Omental fat pad (tissue), 4 donors: Measurements from ENCODE around the gene DIP2C. TPM values are rescaled to one million over a fixed set of nuclear protein-coding genes. Genes with fewer than 3 reads are reported as not detected.
"Not testable (repeated sequence)": the region's sequence is repeated elsewhere in the genome, so short reads cannot be mapped to it uniquely, and the experiment has no call there.

Experiments
- ATAC-seq: fragments of 150-250 bp; one replicate; pipeline ENCODE4 v1.9.1; 2016; ENCODE audit warnings: mild to moderate bottlenecking, moderate library complexity; ENCODE audit not compliant: low FRiP score
- DNase-seq: peaks from one replicate; pipeline ENCODE4 v3.0.0-alpha.2; 2019; ENCODE audit warnings: low spot score
- CTCF ChIP-seq, 3 donors: fragments of 450-650 bp; IDR thresholded peaks; one replicate each; pipeline ENCODE4 v1.5.1; 2016 to 2017; ENCODE audit warnings: antibody characterized with exemption in 3 of 3, mild to moderate bottlenecking in 3 of 3, moderate library complexity in 2 of 3
- total RNA-seq, 4 donors: library from RNA; depleted of rRNA; stranded (reverse); fragments of >200 nt; gene quantifications; one replicate each; pipeline ENCODE4 v1.1.0, GENCODE V29; 2016

The DIP2C gene
- total RNA-seq, 4 donors from 2014 or later: 19.7 to 56.5 (median 31.1) TPM

- ATAC-seq: no peak
- TF ChIP-seq CTCF (IDR thresholded peaks at IDR 0.05): no peak
- DNase-seq: no peak
Observed at GRCh38 chr10:273088-273487, 416.4 kb downstream of the DIP2C start.

DNA sequence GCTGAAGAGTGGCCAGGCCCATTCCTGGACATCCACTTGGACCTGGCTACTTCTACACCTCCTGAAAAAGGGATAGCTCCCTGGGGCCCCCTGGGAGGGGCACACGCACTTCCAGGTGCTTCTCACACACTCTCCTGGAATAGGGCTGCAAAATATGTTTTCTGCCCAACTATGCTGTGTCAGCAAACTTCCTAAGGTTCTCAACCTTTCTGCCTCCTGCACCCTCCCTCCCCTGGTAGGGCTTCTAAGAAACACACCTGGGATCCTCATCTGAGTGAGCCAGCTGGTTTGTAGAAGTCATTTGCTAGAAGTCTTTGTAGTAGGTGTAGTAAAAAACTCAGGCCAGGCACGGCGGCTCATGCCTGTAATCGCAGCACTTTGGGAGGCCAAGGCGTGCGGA lies 417.7 kb downstream of the DIP2C start:
- TF ChIP-seq CTCF (IDR thresholded peaks at IDR 0.05): no peak
- no peak for DNase-seq
- ATAC-seq: no peak

DNA sequence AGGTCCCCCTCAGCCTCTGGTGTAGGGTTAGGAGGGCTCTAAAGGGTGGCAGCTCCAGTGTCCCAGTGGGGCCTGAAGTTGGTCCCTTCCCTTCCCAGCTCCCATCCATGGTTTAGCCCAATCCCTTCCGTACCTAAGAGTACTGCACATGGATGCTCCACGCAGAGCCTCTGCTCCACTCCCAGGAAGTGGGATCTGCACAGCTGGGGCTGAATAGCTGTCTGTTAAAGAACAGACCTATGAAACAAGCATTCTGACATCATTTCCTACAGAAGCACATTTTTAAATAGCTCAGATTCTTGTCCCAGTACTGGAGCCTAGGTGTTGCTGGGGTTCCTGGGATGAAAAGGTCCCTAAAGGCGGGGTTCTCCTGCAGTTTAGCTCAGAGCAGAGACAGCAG lies 418.3 kb downstream of the DIP2C start:
- ATAC-seq: no peak
- no peak for DNase-seq
- no peak for TF ChIP-seq CTCF (IDR thresholded peaks at IDR 0.05)

DNA sequence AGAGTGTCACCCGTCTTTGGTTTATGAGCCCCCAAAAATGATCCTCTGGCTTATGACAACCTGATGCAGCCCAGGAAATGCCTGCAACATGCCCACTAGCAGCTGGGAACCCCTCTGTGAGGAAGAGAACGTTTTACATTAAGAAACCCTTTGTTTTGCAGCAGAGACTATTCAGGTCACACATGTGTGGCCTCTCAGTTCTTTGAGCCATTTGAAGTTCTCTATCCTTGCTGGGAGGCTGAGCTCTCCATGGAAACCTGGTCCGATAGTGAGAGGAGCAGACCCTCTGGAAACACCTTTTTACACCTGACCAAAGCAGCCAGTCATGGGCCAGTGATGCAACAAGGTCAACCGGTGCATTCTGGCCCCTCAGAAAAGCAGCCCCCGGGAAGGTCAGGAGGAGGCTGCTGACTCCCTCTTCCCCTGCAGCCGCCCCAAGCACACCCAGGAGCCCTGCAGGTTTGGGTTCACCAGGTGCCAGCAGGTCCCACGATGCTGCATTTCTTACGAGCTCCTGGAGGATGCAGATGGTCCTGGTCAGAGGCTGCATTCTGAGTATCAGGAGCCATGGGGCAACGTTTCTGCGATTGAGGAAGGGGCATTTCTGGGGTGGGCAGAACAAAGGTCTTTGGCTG lies 419.9 kb downstream of the DIP2C start:
- ATAC-seq: no peak
- no peak for TF ChIP-seq CTCF (IDR thresholded peaks at IDR 0.05)

GRCh38 chr10:267705-268104 lies 421.8 kb downstream of the DIP2C start:
- ATAC-seq: no peak
- no peak for TF ChIP-seq CTCF (IDR thresholded peaks at IDR 0.05)
- DNase-seq: no peak

More for the DNA sequence above, 419.9 kb downstream of the DIP2C start:
- DNase-seq: no peak

- TF ChIP-seq CTCF (IDR thresholded peaks at IDR 0.05): no peak
- no peak for ATAC-seq
Observed at GRCh38 chr10:266974-267425, 422.5 kb downstream of the DIP2C start.

DNA sequence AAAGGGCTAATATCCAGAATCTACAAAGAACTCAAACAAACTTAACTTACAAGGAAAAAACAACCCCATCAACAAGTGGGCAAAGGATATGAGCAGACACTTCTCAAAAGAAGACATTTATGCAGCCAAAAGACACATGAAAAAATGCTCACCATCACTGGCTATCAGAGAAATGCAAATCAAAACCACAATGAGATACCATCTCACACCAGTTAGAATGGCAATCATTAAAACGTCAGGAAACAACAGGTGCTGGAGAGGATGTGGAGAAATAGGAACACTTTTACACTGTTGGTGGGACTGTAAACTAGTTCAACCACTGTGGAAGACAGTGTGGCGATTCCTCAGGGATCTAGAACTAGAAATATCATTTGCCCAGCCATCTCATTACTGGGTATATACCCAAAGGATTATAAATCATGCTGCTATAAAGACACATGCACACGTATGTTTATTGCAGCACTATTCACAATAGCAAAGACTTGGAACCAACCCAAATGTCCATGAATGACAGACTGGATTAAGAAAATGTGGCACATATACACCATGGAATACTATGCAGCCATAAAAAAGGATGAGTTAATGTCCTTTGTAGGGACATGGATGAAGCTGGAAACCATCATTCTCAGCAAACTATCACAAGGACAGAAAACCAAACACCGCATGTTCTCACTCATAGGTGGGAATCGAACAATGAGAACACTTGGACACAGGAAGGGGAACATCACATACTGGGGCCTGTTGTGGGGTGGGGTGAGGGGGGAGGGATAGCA lies 423.5 kb downstream of the DIP2C start:
- not testable (repeated sequence) for ATAC-seq, DNase-seq

More at GRCh38 chr10:266974-267425, 422.5 kb downstream of the DIP2C start:
- DNase-seq: no peak

GRCh38 chr10:265074-265440 lies 424.4 kb downstream of the DIP2C start:
- not testable (repeated sequence) for DNase-seq, ATAC-seq

GRCh38 chr10:264160-265073 lies 425.1 kb downstream of the DIP2C start:
- ATAC-seq, DNase-seq: not testable (repeated sequence)
